MM.1S (cell line): ENCODE data around the gene KRTAP4-16.

Experiments used
- DNase-seq: peaks from one replicate; pipeline ENCODE4 v3.0.0-alpha.2; 2015
- H2AFZ ChIP-seq: fragments of 300-600 bp; sonication (generic); 2 replicates; pipeline ENCODE4 v1.6.0; 2016; ENCODE audit warnings: antibody characterized with exemption, low read length
- H3F3A ChIP-seq: fragments of 300-600 bp; sonication (generic); 2 replicates; pipeline ENCODE4 v1.6.1; 2016; ENCODE audit warnings: mild to moderate bottlenecking, antibody characterized with exemption, low read length, moderate library complexity, mixed read lengths; ENCODE audit not compliant: insufficient read depth
- H3K27ac ChIP-seq: fragments of 300-600 bp; sonication (generic); 2 replicates; pipeline ENCODE4 v1.5.1; 2016; ENCODE audit warnings: mild to moderate bottlenecking, low read length
- H3K27me3 ChIP-seq: fragments of 300-600 bp; sonication (generic); replicated peaks from 2 replicates; pipeline ENCODE4 v1.6.0; 2016; ENCODE audit warnings: low read length; ENCODE audit not compliant: insufficient read depth
- H3K36me3 ChIP-seq: fragments of 300-600 bp; sonication (generic); replicated peaks from 2 replicates; pipeline ENCODE4 v1.6.1; 2016; ENCODE audit warnings: mild to moderate bottlenecking, low read length, mixed read lengths; ENCODE audit not compliant: insufficient read depth
- H3K4me1 ChIP-seq: fragments of 300-600 bp; sonication (generic); 2 replicates; pipeline ENCODE4 v1.6.1; 2016; ENCODE audit warnings: low read length, mixed read lengths
- H3K4me2 ChIP-seq: fragments of 300-600 bp; sonication (generic); 2 replicates; pipeline ENCODE4 v1.6.0; 2016; ENCODE audit warnings: low read depth, low read length
- H3K4me3 ChIP-seq: fragments of 300-600 bp; sonication (generic); 2 replicates; pipeline ENCODE4 v1.5.1; 2016; ENCODE audit warnings: low read length, mixed read lengths
- H3K79me2 ChIP-seq: fragments of 300-600 bp; sonication (generic); 2 replicates; pipeline ENCODE4 v1.6.1; 2016; ENCODE audit warnings: mixed run types, low read length, mixed read lengths
- H3K9ac ChIP-seq: fragments of 300-600 bp; sonication (generic); 2 replicates; pipeline ENCODE4 v1.6.1; 2016; ENCODE audit warnings: low read length, mixed read lengths
- H3K9me2 ChIP-seq: fragments of 300-600 bp; sonication (generic); replicated peaks from 2 replicates; pipeline ENCODE4 v1.6.1; 2016; ENCODE audit warnings: mild to moderate bottlenecking, low read length, mixed read lengths; ENCODE audit not compliant: insufficient read depth
- H3K9me3 ChIP-seq: fragments of 300-600 bp; sonication (generic); replicated peaks from 2 replicates; pipeline ENCODE4 v1.6.1; 2016; ENCODE audit warnings: mild to moderate bottlenecking, low read length, mixed read lengths; ENCODE audit not compliant: insufficient read depth
- H4K20me1 ChIP-seq: fragments of 300-600 bp; sonication (generic); 2 replicates; pipeline ENCODE4 v1.6.1; 2016; ENCODE audit warnings: mild to moderate bottlenecking, low read length, moderate library complexity, mixed read lengths; ENCODE audit not compliant: insufficient read depth
- EZH2 ChIP-seq: fragments of 300-600 bp; sonication (generic); optimal IDR thresholded peaks from 2 replicates; pipeline ENCODE3; 2017; ENCODE audit warnings: low read depth, mild to moderate bottlenecking, antibody characterized with exemption, low read length, mixed read lengths
- EZH2phosphoT487 ChIP-seq: fragments of 300-600 bp; sonication (generic); IDR thresholded peaks from 2 replicates; pipeline ENCODE4 v1.6.1; 2018; ENCODE audit warnings: antibody characterized with exemption, low read length
- TF ChIP-seq, protein P1 (sequence below): fragments of 300-600 bp; sonication (generic); IDR thresholded peaks from 2 replicates; pipeline ENCODE4 v1.5.1; 2016; ENCODE audit warnings: antibody characterized with exemption, low read length, mixed read lengths

KRTAP4-16 gene

GRCh38 chr17:41071606-41072360 lies 30.2 kb downstream of the KRTAP4-16 start:
- no peaks in the 10 kb centered on the region for H3K79me2 ChIP-seq
- no peaks in the 10 kb centered on the region for H3K9me3 ChIP-seq
- no peak overlapping the region for H2AFZ ChIP-seq
- no peaks in the 10 kb centered on the region for H3K27me3 ChIP-seq
- H3K9me2 ChIP-seq, result no peaks in the 10 kb centered on the region
- no peak overlapping the region for H3K9ac ChIP-seq
- DNase-seq, result no peak
- no peaks in the 10 kb centered on the region for H3K36me3 ChIP-seq
- no peak overlapping the region for H3K4me3 ChIP-seq
- TF ChIP-seq EZH2phosphoT487 (no peak), EZH2 (no peak)
- TF ChIP-seq, protein P1, sequence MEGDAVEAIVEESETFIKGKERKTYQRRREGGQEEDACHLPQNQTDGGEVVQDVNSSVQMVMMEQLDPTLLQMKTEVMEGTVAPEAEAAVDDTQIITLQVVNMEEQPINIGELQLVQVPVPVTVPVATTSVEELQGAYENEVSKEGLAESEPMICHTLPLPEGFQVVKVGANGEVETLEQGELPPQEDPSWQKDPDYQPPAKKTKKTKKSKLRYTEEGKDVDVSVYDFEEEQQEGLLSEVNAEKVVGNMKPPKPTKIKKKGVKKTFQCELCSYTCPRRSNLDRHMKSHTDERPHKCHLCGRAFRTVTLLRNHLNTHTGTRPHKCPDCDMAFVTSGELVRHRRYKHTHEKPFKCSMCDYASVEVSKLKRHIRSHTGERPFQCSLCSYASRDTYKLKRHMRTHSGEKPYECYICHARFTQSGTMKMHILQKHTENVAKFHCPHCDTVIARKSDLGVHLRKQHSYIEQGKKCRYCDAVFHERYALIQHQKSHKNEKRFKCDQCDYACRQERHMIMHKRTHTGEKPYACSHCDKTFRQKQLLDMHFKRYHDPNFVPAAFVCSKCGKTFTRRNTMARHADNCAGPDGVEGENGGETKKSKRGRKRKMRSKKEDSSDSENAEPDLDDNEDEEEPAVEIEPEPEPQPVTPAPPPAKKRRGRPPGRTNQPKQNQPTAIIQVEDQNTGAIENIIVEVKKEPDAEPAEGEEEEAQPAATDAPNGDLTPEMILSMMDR, result no peak
- no peaks in the 10 kb centered on the region for H3F3A ChIP-seq
- H3K27ac ChIP-seq, result no peak overlapping the region
- H3K4me1 ChIP-seq, result no peaks in the 10 kb centered on the region
- H3K4me2 ChIP-seq, result no peak overlapping the region
- H4K20me1 ChIP-seq, result no peaks in the 10 kb centered on the region

DNA sequence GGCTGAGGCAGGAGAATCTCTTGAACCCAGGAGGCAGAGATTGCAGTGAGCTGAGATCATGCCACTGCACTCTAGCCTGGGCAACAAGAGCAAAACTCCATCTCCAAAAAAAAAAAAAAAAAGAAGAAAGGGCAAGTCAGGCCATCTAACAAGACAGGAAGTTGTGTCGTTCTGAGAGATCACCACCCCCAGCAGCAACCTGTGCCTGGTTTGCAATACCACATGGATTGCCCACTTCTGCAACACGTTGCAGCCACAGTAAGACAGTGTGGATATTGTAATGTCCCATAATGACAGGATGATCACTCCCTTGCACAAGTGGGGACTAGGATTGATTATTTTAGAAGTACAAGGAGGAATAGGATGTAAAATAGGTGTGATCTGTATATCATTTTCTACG lies 33.0 kb downstream of the KRTAP4-16 start:
- H3K79me2 ChIP-seq, result no peaks in the 10 kb centered on the region
- H3K9me3 ChIP-seq, result no peaks in the 10 kb centered on the region
- no peak overlapping the region for H3K27ac ChIP-seq
- H3K4me3 ChIP-seq, result no peak overlapping the region
- H3F3A ChIP-seq, result no peaks in the 10 kb centered on the region
- no peaks in the 10 kb centered on the region for H3K9me2 ChIP-seq
- no peak overlapping the region for H3K9ac ChIP-seq
- H3K36me3 ChIP-seq, result no peaks in the 10 kb centered on the region
- TF ChIP-seq EZH2phosphoT487 (no peak), EZH2 (no peak)
- TF ChIP-seq, protein P1, result no peak
- DNase-seq, result no peak
- no peaks in the 10 kb centered on the region for H3K4me1 ChIP-seq
- H3K4me2 ChIP-seq, result no peak overlapping the region
- no peak overlapping the region for H2AFZ ChIP-seq
- H4K20me1 ChIP-seq, result no peaks in the 10 kb centered on the region
- no peaks in the 10 kb centered on the region for H3K27me3 ChIP-seq

DNA sequence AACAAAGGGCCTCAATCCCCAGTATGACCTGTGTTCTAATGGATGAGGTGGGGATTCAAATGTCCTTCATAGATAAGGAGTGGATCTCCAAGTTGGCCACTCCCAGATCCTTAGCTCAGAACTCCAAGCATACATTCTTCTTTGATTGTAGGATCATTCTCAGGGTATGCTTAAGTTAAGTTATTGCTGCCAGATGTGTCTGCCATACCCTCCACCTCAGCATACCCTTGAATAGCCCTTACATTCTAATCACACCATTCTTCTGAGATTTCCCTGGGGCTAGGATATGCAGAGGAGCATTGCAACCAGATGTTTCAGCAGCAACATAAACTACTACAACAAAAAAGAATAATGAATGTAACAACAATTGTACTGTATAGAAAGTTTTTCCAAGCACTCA lies 34.7 kb downstream of the KRTAP4-16 start:
- no peaks in the 10 kb centered on the region for H3K27me3 ChIP-seq

More for the DNA sequence above, 34.7 kb downstream of the KRTAP4-16 start:
- no peak for TF ChIP-seq EZH2phosphoT487
- no peak for TF ChIP-seq EZH2
- TF ChIP-seq, protein P1, result no peak
- DNase-seq, result no peak
- H3K4me2 ChIP-seq, result no peak overlapping the region
- no peak overlapping the region for H3K4me3 ChIP-seq
- no peaks in the 10 kb centered on the region for H3K9me2 ChIP-seq
- no peaks in the 10 kb centered on the region for H3F3A ChIP-seq
- no peaks in the 10 kb centered on the region for H3K4me1 ChIP-seq
- H3K9ac ChIP-seq, result no peak overlapping the region
- H2AFZ ChIP-seq, result no peak overlapping the region
- no peaks in the 10 kb centered on the region for H3K36me3 ChIP-seq
- no peaks in the 10 kb centered on the region for H3K9me3 ChIP-seq
- H3K79me2 ChIP-seq, result no peaks in the 10 kb centered on the region
- no peaks in the 10 kb centered on the region for H4K20me1 ChIP-seq
- no peak overlapping the region for H3K27ac ChIP-seq
